IPS DF 4.7 (cell line): ENCODE measurements around the gene CADM2.
"Not testable (repeated sequence)": the region's sequence is repeated elsewhere in the genome, so short reads cannot be mapped to it uniquely, and the experiment has no call there.

ENCODE experiments used
- DNase-seq: peaks from one replicate; pipeline ENCODE4 v3.0.0-alpha.2; 2013; ENCODE audit warnings: low spot score; ENCODE audit errors: extremely low read depth

The CADM2 gene

DNA sequence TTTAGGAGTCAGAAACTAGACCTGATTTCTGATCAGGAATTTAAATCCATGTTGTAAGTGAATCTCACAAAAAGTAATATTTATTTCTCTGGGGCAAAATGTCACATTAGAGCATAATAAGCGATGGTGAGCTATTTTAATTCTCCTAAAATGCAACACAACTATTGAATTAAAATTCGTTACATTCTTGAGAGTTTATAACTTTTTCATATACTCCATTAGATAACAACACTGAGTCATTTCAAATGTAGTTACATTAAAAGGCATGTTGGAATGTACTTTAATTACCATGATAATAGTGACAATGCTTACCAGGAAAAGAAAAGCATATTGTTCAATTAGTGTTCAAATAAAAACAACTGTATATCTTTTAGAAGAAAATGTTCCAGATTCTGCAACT is 116.9 kb downstream of the CADM2 start:
- DNase-seq = no peak

- no peak for DNase-seq
Observed at GRCh38 chr3:85077018-85077417, 118.2 kb downstream of the CADM2 start.

GRCh38 chr3:85081191-85081906 is 122.6 kb downstream of the CADM2 start:
- no peak for DNase-seq

- DNase-seq = no peak
Observed at GRCh38 chr3:85090495-85090894, 131.7 kb downstream of the CADM2 start.

- DNase-seq = no peak
Observed at GRCh38 chr3:85100316-85100715, 141.5 kb downstream of the CADM2 start.

DNA sequence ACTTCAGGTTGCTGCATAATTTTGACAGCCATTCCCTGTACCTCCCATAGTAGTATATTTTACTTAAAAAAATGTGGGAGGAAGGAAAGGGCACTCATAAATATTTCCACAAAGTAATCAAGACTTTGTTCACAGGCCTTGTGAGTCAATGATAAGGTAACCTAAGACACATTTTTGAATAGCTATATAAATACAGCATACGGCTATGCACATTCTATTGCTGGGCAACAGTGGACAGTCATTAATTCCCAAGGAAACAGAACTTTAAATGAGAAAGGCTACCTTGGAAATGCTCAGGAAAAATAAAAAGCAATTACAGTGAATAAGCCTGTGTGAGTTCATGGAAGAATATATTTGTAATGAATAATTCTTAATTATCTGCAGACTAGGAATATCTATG is 144.0 kb downstream of the CADM2 start:
- DNase-seq = no peak

DNA sequence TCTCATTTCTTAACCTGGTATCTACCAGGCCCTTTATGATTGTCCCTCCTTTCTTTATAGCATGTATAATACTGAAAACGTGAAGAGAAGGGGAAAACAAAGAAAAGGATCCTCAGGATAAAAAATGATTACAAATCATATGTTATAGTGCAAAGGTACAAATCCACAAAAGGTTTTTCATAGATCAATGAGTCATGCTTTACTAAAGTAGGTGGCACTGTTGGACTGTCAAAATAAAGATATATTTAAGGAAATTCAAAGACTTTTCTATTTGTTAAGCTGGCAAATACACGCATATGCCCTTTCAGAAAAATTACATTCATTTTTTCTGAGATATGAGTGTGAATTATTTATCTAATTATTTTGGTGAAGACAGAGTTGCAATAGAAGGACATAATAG is 151.6 kb downstream of the CADM2 start:
- DNase-seq = no peak

DNA sequence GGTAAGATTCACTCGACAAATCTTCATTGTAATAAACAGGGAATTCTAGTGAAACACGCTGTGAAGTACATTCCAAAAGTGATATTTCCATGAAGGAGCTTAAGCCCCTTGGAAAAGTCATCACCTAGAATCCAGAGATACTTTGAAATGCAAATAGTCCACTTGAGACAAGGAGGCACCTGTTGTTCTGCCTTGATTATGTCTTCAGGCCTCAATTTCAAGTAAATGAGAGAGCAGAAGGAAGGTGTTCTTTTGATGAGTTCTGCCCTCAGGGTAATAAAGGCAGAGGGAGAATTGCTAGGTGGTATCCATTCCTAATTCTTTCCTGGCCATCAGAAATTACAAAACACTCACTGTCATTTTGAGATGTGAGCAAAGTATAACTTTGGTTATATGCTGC is 162.1 kb downstream of the CADM2 start:
- no peak for DNase-seq

GRCh38 chr3:85132864-85133263 is 174.1 kb downstream of the CADM2 start:
- not testable (repeated sequence) for DNase-seq

- not testable (repeated sequence) for DNase-seq
Observed at GRCh38 chr3:85133691-85134420, 175.1 kb downstream of the CADM2 start.

- no peak for DNase-seq
Observed at GRCh38 chr3:85142626-85143025, 183.8 kb downstream of the CADM2 start.

GRCh38 chr3:85148036-85148435 is 189.2 kb downstream of the CADM2 start:
- no peak for DNase-seq

GRCh38 chr3:85151555-85151954 is 192.8 kb downstream of the CADM2 start:
- DNase-seq = no peak

GRCh38 chr3:85153279-85153678 is 194.5 kb downstream of the CADM2 start:
- DNase-seq = not testable (repeated sequence)

GRCh38 chr3:85159376-85159775 is 200.6 kb downstream of the CADM2 start:
- DNase-seq = no peak

DNA sequence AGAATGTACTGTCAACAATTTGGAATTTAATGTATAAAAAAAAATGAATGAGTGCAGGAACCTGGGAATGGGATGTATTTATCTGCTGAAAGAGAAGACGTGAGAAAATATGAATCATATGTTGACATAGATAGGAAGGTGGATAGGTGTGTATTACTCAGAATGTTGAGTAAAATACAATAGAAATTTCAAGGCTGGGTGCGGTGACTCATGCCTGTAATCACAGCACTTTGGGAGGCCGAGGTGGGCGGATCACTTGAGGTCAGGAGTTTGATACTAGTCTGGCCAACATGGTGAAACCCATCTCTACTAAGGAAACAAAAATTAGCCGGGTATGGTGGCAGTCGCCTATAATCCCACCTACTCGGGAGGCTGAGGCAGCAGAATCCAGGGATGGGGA is 202.8 kb downstream of the CADM2 start:
- DNase-seq = no peak

- DNase-seq = no peak
Observed at GRCh38 chr3:85162905-85163304, 204.1 kb downstream of the CADM2 start.

GRCh38 chr3:85164436-85164835 is 205.6 kb downstream of the CADM2 start:
- no peak for DNase-seq

GRCh38 chr3:85167576-85167975 is 208.8 kb downstream of the CADM2 start:
- no peak for DNase-seq

- no peak for DNase-seq
Observed at GRCh38 chr3:85170646-85171045, 211.9 kb downstream of the CADM2 start.

GRCh38 chr3:85171976-85172375 is 213.2 kb downstream of the CADM2 start:
- DNase-seq = no peak

DNA sequence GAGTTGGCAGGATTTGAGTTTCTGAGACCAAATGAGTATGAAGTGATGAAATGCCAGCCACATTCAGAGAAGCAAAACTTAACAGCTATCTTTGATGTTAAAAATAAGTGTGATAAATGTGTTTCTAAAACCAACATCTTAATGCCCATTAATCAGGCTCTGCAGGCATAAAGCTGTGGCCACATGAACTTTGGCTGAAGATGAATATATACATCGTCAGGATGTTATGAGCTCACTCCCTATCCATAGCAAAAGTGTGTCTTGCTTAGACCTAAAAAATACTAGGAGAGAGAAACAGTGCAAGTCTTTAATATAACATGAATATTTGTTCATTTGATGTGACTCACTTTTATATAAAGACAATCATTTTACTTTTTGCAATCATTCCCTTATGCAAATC is 218.0 kb downstream of the CADM2 start:
- DNase-seq = no peak
